HEK293T (cell line): ENCODE measurements around the gene ARL15.

ENCODE experiments used
- CTCF ChIA-PET: fragments of 350-600 bp; formaldehyde crosslinking; extraction: SDS; loops from one replicate; lab custom pipeline; 2021; ENCODE audit warnings: antibody characterized with exemption, inconsistent platforms; lab: Yijun Ruan, JAX
- POLR2A ChIA-PET: fragments of 350-600 bp; formaldehyde crosslinking; extraction: SDS; loops from one replicate; lab custom pipeline; 2020; ENCODE audit warnings: antibody characterized with exemption, inconsistent platforms; lab: Yijun Ruan, JAX
- DNase-seq: peaks from one replicate; pipeline ENCODE4 v3.0.0; 2012; ENCODE audit warnings: mixed read lengths; ENCODE audit errors: extremely low spot score
- ARNT ChIP-seq: fragments of 450-650 bp; IDR thresholded peaks from 2 replicates; pipeline ENCODE4 v1.6.1; 2017; ENCODE audit warnings: mild to moderate bottlenecking
- BHLHE40 ChIP-seq: fragments of 450-650 bp; IDR thresholded peaks from 2 replicates; pipeline ENCODE4 v1.6.1; 2016; ENCODE audit warnings: mild to moderate bottlenecking, moderate library complexity, borderline replicate concordance
- CTBP1 ChIP-seq: fragments of 450-650 bp; IDR thresholded peaks from 2 replicates; pipeline ENCODE4 v1.6.1; 2016; ENCODE audit warnings: borderline replicate concordance
- ELF4 ChIP-seq: fragments of 450-650 bp; IDR thresholded peaks from 2 replicates; pipeline ENCODE4 v1.6.1; 2017; ENCODE audit warnings: antibody characterized with exemption
- FOXA1 ChIP-seq: fragments of 450-650 bp; IDR thresholded peaks from 2 replicates; pipeline ENCODE4 v1.6.1; 2016; ENCODE audit warnings: mild to moderate bottlenecking
- FOXK2 ChIP-seq: fragments of 450-650 bp; IDR thresholded peaks from 2 replicates; pipeline ENCODE4 v1.6.1; 2016; ENCODE audit warnings: mild to moderate bottlenecking
- FOXM1 ChIP-seq: fragments of 450-650 bp; IDR thresholded peaks from 2 replicates; pipeline ENCODE4 v1.6.1; 2017; ENCODE audit warnings: mild to moderate bottlenecking, borderline replicate concordance
- HDGF ChIP-seq: fragments of 450-650 bp; IDR thresholded peaks from 2 replicates; pipeline ENCODE4 v1.6.1; 2017; ENCODE audit warnings: antibody characterized with exemption, borderline replicate concordance
- L3MBTL2 ChIP-seq: fragments of 450-650 bp; conservative IDR thresholded peaks from 2 replicates; pipeline ENCODE4 v1.6.1; 2016; ENCODE audit warnings: mild to moderate bottlenecking
- LEF1 ChIP-seq: fragments of 450-650 bp; IDR thresholded peaks from 2 replicates; pipeline ENCODE4 v1.6.1; 2017; ENCODE audit warnings: mild to moderate bottlenecking, borderline replicate concordance
- NFRKB ChIP-seq: fragments of 450-650 bp; IDR thresholded peaks from 2 replicates; pipeline ENCODE4 v1.6.1; 2016; ENCODE audit warnings: mild to moderate bottlenecking, moderate library complexity
- PKNOX1 ChIP-seq: fragments of 450-650 bp; IDR thresholded peaks from 2 replicates; pipeline ENCODE4 v1.6.1; 2016
- SP1 ChIP-seq: fragments of 450-650 bp; IDR thresholded peaks from 2 replicates; pipeline ENCODE4 v1.6.1; 2017
- SUZ12 ChIP-seq: fragments of 450-650 bp; IDR thresholded peaks from 2 replicates; pipeline ENCODE4 v1.6.1; 2016; ENCODE audit warnings: mild to moderate bottlenecking
- TARDBP ChIP-seq: fragments of 450-650 bp; IDR thresholded peaks from 2 replicates; pipeline ENCODE4 v1.6.1; 2016
- ZNF384 ChIP-seq: fragments of 450-650 bp; IDR thresholded peaks from 2 replicates; pipeline ENCODE4 v1.6.1; 2016

The ARL15 gene

GRCh38 chr5:53950621-53951020 lies 359.8 kb downstream of the ARL15 start:
- CTCF ChIA-PET: interaction anchor here (0.6 kb wide), 1 partner anchor 856 kb away, joined by 3 read pairs; no protein-coding TSS in a partner anchor
- DNase-seq: no peak
- POLR2A ChIA-PET: no interaction called here
- no peak for TF ChIP-seq NFRKB

- no peak for DNase-seq
- POLR2A ChIA-PET: no interaction called here
- CTCF ChIA-PET: no interaction called here
- TF ChIP-seq LEF1 (no peak), FOXK2 (no peak), PKNOX1 (peak; percentile 58), FOXM1 (no peak), ARNT (no peak), CTBP1 (no peak)
Observed at GRCh38 chr5:53948598-53948997, 361.8 kb downstream of the ARL15 start.

GRCh38 chr5:53946405-53947100 lies 363.8 kb downstream of the ARL15 start:
- ChIA-PET POLR2A (no interaction called here), CTCF (no interaction called here)
- TF ChIP-seq FOXK2: no peak
- TF ChIP-seq L3MBTL2: no peak
- no peak for TF ChIP-seq FOXA1
- TF ChIP-seq PKNOX1: no peak
- no peak for DNase-seq

- no peak for DNase-seq
- ChIA-PET CTCF (no interaction called here), POLR2A (no interaction called here)
- TF ChIP-seq ELF4: no peak
Observed at GRCh38 chr5:53944981-53945380, 365.4 kb downstream of the ARL15 start.

- TF ChIP-seq FOXM1 (no peak), SP1 (no peak), CTBP1 (no peak), FOXA1 (no peak), NFRKB (no peak), HDGF (no peak), ELF4 (no peak), FOXK2 (no peak), SUZ12 (no peak), TARDBP (no peak), ZNF384 (no peak), PKNOX1 (no peak), LEF1 (no peak), ARNT (no peak)
- no peak for DNase-seq
- ChIA-PET CTCF (no interaction called here), POLR2A (no interaction called here)
Observed at GRCh38 chr5:53943938-53944337, 366.4 kb downstream of the ARL15 start.

GRCh38 chr5:53942724-53943123 lies 367.6 kb downstream of the ARL15 start:
- POLR2A ChIA-PET: no interaction called here
- CTCF ChIA-PET: no interaction called here
- no peak for TF ChIP-seq ELF4
- no peak for TF ChIP-seq FOXK2
- TF ChIP-seq TARDBP: no peak
- no peak for TF ChIP-seq ARNT
- no peak for TF ChIP-seq CTBP1
- TF ChIP-seq PKNOX1: no peak
- TF ChIP-seq BHLHE40: no peak
- TF ChIP-seq FOXM1: no peak
- DNase-seq: no peak

GRCh38 chr5:53940921-53941320 lies 369.5 kb downstream of the ARL15 start:
- no peak for TF ChIP-seq TARDBP
- TF ChIP-seq NFRKB: no peak
- no peak for TF ChIP-seq CTBP1
- no peak for TF ChIP-seq HDGF
- no peak for TF ChIP-seq SP1
- TF ChIP-seq FOXK2: no peak
- no peak for TF ChIP-seq ELF4
- TF ChIP-seq ZNF384: no peak
- no peak for TF ChIP-seq ARNT
- DNase-seq: no peak
- ChIA-PET CTCF (no interaction called here), POLR2A (no interaction called here)
